Stimulated activated CD8-positive, alpha-beta memory T cell treated with anti-CD3 and anti-CD28 coated beads, Interleukin-7, amount 100 ng/mL, for 24 hours (primary cell): ENCODE data around the gene SEC31A.
"Not testable (repeated sequence)": the region's sequence is repeated elsewhere in the genome, so short reads cannot be mapped to it uniquely, and the experiment has no call there.

Experiments used
- DNase-seq: peaks from one replicate; pipeline ENCODE4 v3.0.0-alpha.2; 2020; ENCODE audit warnings: low read depth

SEC31A gene, protein sequence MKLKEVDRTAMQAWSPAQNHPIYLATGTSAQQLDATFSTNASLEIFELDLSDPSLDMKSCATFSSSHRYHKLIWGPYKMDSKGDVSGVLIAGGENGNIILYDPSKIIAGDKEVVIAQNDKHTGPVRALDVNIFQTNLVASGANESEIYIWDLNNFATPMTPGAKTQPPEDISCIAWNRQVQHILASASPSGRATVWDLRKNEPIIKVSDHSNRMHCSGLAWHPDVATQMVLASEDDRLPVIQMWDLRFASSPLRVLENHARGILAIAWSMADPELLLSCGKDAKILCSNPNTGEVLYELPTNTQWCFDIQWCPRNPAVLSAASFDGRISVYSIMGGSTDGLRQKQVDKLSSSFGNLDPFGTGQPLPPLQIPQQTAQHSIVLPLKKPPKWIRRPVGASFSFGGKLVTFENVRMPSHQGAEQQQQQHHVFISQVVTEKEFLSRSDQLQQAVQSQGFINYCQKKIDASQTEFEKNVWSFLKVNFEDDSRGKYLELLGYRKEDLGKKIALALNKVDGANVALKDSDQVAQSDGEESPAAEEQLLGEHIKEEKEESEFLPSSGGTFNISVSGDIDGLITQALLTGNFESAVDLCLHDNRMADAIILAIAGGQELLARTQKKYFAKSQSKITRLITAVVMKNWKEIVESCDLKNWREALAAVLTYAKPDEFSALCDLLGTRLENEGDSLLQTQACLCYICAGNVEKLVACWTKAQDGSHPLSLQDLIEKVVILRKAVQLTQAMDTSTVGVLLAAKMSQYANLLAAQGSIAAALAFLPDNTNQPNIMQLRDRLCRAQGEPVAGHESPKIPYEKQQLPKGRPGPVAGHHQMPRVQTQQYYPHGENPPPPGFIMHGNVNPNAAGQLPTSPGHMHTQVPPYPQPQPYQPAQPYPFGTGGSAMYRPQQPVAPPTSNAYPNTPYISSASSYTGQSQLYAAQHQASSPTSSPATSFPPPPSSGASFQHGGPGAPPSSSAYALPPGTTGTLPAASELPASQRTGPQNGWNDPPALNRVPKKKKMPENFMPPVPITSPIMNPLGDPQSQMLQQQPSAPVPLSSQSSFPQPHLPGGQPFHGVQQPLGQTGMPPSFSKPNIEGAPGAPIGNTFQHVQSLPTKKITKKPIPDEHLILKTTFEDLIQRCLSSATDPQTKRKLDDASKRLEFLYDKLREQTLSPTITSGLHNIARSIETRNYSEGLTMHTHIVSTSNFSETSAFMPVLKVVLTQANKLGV

DNA sequence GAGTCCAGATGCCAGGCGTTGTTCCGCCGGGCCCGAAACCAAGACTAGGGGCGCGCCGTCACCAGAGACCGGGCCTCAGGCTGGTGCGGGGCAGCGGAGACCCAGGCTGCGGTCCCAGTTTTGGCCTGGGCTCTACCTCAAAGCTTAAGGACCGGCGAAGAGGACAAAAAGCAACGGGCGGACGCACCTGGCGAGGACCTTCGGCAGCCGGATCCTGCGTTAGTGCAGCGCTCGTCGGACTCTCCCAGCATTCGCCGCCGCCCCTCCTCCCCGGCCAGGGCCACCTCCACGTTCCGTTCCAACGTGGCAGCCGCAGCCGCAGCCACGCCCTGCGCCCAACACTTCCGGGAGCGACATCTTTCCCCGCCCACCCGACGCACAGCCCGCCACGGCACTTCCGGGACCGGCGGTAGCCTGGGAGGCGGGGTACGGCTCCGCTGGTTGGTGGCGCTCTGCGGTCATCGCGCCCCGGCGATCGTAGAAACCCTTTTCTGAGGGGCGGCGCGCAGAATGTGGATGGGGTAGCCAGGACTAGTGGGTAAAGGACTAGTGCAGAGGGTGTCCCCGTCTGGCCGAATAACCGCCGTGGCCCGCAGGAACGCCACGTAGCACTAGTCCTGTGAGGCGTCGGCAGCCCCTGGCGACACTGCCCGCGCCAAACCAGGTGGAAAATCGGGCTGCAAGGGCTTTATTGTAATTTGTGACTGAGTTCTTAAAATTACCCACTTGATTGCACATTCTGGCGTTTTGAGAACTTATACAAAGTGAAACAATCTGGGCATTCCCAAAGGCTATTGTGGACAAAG, at the start of gene SEC31A:
TSS of gene SEC31A (minus strand) at position 253 of the 806 bp plus-strand sequence. CDS start 9,217 bp downstream, outside the sequence.
- peak; percentile 96 for DNase-seq

DNA sequence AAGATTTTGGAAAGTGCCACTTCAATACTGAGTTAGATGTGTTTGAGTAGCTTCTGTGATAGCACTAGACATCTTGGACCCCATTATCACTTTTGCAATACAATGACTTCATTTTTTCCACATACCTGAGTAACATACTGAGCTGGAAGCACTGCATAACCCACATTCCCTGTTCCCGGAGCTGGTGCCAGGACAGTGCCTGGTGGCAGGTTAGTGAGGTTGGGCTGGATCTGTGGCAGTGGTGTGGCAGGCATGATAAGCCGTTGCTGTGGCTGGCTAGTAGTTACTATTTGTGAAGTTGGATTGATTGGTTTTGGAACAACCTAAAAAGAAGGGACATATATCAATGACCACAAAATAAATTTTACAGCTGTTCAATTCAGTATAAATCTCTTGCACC, 48.5 kb upstream of the SEC31A start:
- DNase-seq = no peak

DNA sequence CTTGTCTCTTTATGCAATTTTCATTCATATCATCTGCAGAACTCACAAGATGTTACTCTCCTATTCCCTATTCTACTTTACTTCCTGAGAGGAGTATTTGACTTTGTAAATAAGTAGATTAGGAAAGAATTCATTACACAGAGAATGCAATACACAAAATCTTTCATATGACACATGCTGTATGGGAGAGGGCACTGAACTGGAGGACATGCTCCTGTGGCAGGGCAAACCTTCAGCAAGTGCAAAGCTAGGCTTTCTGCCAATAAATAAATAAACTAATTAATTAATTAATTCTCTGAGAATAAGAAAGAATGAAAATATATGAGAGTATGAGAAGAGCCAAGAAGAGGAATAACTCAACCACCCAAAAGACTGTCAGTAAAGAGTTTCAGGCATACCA, 43.5 kb upstream of the SEC31A start:
- no peak for DNase-seq

DNA sequence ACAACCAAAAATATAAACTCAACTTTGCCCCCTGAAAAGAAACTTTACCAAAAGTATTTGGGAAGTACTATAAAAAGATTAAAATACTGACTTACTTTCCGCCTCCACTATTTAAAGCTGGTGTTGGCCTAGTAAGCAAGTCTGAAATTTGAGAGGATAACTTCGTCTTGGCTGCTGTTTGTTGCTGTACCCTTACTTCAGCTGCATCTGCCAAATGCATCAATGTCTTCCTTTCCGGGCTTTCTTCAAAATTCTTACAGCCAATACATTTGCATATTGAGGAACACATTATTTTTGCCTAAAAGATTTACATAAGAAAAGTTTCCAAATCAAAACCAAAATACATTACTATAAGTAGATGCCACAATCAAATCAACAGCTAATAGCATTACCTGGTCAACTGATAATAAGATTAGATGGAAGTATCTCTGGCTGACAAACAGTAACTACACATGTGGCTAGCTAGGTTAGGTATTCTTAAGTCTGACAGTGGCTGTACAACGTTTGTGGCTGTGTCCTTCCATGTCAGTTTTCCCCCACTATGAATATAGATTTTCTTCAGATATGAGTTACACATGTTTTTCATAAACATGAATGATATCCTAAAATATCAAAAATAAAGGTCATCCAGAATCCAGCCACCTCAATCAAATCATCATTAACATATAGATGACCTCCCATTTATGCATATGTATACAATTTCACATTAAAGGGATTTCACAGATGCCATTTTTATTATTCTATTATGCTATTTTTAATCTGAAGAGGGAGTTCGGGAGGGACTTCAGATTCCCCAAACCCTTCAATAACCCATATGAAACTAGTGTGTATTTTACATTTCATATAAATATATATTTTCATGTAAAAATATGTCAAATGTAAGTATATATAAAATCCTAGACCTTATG, 40.1 kb upstream of the SEC31A start:
- DNase-seq = no peak

DNA sequence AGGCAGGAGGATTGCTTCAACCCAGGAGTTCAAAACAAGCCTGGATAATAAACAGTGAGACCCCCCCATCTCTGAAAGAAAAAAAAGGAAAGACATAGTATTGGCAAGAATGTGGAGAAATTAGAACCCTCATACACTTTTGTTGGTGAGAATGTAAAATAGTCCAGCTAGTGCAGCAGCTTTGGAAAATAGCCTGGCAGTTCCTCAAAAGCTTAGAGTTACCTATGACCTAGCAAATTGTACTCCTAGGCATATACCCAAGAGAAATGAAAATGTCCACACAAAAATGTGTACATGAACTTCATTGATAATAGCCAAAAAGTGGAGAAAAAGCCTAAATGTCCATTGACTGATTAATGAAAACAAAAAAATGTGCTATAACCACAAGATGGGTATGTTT, 30.8 kb upstream of the SEC31A start:
- DNase-seq = no peak

DNA sequence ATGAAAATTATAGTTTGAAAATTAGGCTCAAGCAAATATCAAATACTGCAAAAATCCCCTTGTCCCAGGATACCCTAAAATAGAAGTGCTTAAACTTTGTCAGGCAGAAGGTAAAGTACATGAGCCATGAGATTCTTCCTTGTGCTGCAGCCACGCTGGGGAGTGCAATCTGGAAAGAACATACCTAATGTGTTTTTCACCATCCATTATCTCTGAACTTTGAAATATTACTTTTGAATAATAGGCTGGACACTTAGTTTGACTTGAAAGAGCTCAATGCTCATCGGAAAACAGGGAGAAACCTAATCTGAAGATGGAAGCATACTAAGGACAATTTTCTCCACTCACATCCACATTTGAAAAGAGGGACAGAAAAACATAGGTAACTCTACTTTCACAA, 28.4 kb upstream of the SEC31A start:
- DNase-seq = no peak

DNA sequence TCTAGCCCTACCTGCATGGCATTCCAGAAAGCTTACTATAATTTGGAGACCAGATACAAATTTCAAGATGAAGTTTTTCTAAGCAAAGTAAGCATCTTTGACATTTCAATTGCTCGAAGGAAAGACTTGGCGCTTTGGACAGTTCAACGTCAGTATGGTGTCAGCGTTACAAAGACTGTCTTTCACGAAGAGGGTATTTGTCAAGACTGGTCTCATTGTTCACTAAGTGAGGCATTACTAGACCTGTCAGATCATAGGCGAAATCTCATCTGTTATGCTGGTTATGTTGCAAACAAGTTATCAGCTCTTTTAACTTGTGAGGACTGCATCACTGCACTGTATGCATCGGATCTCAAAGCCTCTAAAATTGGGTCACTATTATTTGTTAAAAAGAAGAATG, 27.1 kb upstream of the SEC31A start:
- no peak for DNase-seq

DNA sequence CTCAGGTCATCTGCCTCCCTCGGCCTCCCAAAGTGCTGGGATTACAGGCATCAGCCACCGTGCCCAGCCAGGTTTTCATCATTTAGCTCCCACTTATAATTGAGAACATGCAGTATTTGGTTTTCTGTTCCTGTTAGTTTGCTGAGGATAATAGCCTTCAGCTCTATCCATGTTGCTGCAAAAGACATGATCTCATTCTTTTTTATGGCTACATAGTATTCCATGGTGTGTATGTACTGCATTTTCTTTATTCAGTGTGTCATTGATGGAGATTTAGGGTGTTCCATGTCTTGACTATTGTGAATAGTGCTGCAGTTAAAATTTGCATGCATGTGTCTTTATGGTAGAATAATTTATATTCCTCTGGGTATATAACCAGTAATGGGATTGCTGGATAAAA, 23.0 kb upstream of the SEC31A start:
- DNase-seq = not testable (repeated sequence)

DNA sequence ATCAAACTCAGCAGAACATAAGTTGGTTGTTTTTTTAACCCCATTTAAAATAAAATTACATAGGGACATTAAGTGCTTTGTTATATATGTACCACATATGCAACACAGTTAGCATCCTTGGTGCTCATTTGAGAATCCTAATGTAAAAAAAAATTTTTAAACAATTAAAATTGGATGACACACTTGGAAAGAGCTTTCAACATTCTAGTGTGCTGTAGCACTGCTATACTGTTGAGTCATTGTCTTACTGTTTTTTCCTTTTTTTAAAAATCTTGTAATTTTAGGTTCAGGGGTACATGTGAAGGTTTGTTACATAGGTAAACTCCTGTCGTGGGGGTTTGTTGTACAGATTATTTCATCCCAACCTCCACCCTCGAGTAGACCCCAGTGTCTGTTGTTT, 22.4 kb upstream of the SEC31A start:
- no peak for DNase-seq

DNA sequence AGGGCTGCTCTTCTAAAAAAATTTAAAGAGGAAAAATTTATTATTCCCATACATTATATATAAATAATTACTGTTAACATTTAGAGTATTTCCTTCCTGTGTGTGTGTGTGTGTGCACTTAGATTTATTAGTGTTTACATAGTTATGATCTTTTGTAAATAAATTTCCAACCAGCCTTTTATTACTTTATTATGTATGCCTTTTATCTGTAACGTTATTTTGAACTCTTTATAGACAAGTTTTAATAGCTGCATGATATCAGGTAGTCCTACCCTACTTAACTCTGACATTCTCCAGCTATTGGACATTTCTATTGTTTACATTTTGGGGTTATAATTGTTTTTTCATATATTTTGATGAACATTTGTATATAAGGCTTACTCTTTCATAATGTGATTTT, 18.4 kb upstream of the SEC31A start:
- no peak for DNase-seq

DNA sequence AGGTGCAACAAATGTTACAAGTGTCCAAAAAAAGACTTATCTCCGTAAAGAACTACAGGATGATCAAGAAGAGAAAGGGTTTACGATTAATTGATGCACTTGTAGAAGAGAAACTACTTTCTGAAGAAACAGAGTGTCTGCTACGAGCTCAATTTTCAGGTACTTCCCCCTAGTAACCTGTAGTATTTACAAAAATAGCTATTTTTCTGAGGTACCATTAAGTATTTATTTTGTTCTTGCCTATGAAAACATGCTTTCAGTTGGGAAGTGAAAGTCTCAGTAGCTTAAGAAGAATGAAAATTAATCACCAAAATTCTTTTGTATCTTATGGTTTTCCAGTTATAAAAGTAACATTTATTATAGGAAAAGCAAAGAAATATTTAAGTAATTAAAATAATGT, 15.5 kb upstream of the SEC31A start:
- DNase-seq = no peak

DNA sequence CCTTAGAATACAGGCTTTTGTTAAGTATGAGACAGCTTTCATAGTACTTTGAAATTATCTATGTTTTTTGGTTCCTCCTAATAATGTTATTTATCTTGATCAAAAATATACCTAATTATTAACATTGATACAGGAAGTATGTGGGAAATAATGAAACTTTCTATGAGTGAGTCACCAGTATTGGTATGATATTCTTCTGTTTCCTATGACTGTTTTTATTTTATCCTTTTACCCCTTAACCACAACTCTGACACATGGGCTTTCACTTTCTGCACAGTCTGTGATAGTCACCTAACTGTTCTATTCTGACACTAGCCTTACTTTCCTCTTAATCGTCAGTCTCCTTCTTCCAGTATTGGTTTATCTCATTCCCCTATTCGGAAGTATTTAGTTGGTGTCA, 14.3 kb upstream of the SEC31A start:
- no peak for DNase-seq

DNA sequence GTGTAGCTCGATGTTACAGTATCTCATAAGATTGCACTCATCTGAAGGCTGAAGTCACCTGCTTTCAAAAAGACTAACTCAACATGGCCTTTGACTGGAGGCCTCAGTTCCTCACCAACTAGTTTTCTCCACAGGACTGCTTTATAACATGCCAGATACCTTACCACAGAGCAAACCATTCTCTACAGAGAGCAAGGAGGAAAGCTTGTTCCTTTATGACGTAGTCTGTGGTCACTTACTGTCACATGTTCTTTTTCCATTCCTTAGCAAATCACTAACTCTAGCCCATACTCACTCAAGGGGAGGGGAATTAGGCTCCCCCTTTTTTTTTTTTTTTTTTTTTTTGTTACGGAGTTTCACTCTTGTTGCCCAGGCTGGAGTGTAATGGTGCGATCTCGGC, 12.8 kb upstream of the SEC31A start:
- DNase-seq = no peak

DNA sequence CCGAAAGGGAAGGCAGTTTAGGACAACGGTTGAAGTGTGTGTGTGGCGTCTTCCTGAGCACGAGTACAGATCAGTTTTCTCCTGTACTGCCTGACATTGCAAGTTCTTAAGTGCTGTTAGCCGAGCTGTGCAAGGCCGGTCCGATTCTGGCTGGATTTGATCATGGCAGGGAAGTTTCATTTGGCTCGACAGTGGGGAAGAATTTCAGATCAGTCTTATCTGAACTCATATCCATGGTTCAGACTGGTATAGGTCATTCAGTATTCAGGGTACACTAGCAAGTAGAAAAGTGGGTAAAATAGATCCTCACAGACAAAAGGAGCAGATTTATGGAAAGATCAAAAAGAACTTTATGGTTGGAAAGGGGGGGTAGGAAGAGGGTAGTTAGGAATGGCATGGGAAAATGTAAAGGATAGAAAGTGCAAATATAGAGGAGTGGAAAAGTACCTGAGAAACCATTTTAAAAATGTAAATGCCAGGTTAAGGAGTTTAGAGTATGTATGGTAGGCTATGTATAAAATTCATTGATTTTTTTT, 10.3 kb upstream of the SEC31A start:
- no peak for DNase-seq

DNA sequence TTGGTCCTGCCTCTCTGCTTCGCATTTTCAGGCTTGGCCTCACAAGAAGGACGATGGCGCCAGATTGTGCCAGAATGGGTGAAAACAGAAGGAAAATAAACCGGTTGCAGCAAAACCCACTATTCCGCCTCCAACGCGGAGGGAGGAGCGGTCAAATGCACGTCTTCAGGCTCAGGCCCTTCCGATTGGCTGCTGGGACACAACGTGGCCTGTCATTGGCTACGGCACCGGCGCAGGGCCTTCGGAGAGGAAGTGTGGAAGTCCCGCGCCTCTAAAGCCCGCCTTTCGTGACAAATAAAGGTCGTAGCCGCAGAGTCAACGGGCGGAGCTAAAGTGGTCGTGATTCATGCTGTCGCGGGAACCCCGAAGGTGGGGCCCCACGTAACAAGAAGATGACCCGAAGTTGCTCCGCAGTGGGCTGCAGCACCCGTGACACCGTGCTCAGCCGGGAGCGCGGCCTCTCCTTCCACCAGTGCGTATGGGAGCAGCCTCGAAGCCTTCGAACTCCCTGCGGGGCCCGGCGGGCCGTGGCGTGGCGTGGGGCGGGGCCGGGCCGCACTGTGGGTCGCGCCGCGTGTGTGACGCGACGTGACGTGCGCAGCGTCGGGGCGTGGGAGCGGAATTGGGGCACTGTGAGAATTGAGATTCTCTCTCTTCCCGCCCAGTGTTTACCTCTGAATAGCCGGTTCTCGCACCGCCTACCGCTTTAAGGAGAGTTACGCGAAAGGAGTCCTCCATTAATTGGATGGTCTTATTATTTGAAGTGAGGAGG, 9.6 kb upstream of the SEC31A start, which contains the start of gene THAP9:
TSS of gene THAP9 (plus strand) at position 325 of the 772 bp plus-strand sequence. CDS start at position 393, 68 bp downstream.
- DNase-seq = peak; percentile 91

DNA sequence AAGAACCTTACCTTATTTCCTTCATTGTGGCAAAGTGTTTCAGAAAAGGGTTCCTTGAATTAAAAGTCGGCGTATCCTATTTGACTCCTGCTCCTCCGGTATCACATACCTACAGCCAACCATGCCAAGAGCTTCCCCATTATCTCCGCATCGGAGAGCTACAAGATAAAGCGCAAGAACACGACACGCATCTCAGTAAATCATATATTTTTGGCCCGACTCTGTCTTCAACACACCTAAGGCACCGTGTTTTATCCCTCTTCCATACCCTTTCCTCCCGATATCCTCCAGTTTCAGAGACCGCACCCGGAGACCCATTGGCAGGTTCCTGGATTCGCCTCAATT, 9.1 kb upstream of the SEC31A start:
- DNase-seq = no peak

DNA sequence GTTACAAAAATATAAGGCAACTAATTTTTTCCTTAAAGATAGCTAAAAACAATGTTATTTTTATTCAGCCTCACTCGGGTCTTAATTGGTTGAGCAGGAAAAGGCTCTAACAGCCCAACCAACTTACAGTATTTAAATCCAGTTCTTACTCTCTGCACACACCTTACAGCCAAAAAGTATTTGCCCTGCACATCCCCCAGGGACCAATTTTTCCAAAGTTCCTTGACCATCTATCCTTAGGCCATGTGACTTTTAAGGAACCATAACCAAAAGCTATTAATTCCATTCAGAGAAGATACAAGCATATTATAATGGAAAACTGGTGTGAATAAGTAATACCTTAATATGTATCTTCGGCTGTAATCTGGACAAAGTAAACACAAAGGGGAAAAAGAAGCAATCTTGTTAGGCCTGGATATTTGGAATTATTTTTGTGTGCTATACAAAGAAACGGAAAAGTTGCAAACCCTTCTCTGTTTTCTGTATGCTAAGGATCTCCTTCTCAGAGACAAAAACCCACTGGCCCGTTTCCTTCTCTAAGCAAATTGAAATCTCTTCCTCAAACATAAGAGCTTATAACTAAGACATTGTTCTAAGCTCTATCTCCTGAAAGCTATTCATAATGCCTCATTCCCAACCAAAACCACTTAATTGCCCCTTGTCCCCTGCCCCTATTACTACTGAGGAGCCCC, 8.6 kb upstream of the SEC31A start:
- DNase-seq = no peak

DNA sequence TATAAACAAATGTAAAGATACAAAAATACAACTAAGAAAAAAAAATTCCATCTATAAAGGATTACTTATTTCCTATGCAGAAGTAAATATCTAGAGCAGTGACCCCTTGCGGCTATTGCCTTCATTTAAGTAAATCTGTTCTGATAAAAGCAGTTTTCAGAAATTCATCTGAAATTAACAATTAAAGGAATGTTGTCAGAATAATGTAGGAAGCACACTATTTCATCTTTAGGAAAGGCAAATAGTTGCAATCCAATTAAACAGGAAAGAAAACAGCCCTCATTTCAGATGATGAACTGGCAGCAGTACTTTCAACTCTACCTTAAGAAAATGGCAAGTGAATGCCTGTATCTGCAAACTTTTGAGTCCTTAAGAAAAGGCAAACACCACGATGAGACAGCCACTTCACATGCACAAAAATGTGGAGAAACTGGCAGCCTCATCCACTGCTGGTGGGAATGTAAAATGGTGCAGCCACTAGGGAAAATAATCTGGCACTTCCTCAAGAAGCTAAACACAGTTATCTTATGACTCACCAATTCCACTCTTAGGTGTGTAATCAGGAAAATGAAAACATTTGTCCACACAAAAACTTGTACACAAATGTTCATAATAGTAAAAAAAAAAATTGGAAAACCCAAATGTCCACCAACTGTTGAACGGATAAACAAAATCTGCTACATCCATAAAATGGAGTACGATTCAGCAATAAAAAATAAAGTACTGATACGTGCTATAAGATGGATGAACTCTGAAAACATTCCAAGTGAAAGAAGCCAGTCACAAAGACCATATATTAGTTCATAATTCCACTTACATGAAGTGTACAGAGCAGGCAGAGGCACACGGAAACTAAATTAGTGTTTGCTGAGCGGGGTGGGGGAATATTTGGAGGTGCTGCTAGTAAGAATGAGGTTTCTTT, 7.6 kb upstream of the SEC31A start:
- DNase-seq = no peak
